ENCODE results near the gene STAC3. TPM values are rescaled to one million over a fixed set of nuclear protein-coding genes. Genes with fewer than 3 reads are reported as not detected.

STAC3 gene
- total and polyA plus RNA-seq, 5 donors from 2014 or later, result 0.10 to 2.6 (median 0.35) TPM; not detected in 1

DNA sequence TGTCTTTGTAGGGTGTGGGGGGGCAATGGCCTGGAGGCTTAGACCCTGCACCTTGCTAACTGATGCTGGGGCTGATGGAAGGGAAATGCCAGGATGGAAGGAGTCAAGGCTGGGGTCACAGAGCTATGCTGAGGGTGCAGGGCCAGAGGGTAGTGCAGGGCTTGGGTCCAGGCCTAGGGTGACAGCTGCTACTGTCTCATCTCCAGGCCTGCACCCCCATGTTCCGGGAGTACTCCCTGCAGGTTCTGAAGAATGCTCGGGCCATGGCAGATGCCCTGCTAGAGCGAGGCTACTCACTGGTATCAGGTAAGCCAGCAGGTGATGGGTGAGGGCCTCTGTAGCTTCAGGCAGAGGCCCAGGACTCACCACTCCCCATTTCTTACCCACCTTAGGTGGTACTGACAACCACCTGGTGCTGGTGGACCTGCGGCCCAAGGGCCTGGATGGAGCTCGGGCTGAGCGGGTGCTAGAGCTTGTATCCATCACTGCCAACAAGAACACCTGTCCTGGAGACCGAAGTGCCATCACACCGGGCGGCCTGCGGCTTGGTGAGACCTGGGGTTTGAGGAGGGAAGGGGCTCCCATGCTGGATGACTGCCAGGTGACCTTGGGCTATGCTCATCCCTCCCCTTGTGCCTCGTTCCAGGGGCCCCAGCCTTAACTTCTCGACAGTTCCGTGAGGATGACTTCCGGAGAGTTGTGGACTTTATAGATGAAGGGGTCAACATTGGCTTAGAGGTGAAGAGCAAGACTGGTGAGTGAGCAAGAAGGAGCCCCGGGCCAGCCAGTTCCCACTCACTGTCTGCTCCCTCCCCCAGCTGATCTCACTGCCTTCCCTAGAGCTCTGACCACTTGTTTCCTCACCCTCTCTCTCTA is 17.4 kb downstream of the STAC3 start:
- Mint-ChIP-seq H3K4me3 (peak overlapping the region; percentile 84 to 99 (median 88)), H3K36me3 (peaks cover 34% of the 10 kb centered on the region), H3K27ac (peak overlapping the region; percentile 91 to 98 (median 97)), H3K27me3 (peaks cover 18% of the 10 kb centered on the region), H3K4me1 (peaks cover 6 to 97% (median 58%) of the 10 kb centered on the region in 4 donors), H3K9me3 (no peaks in the 10 kb centered on the region)
- H3K27me3 ChIP-seq (ENCODE audit: control insufficient read depth, insufficient read depth, low read length), result no peaks in the 10 kb centered on the region
- no peak overlapping the region for H3K4me3 ChIP-seq (ENCODE audit: low read depth, low read length)
- H3K27ac ChIP-seq (ENCODE audit: insufficient read depth, low read length, poor library complexity, severe bottlenecking), result peak overlapping the region; percentile 74
- peaks cover 96% of the 10 kb centered on the region for H3K4me1 ChIP-seq (ENCODE audit: control insufficient read depth, insufficient read depth, low read length, poor library complexity, severe bottlenecking)
- no peaks in the 10 kb centered on the region for H3K9me3 ChIP-seq (ENCODE audit: control insufficient read depth in 2 of 2, low read length in 2 of 2)
- peaks cover 27% of the 10 kb centered on the region for H3K36me3 ChIP-seq (ENCODE audit: control insufficient read depth, insufficient read depth, low read length)
- DNase-seq (no peak), ATAC-seq (ENCODE audit: low read depth in 2 of 2) (no peak)

DNA sequence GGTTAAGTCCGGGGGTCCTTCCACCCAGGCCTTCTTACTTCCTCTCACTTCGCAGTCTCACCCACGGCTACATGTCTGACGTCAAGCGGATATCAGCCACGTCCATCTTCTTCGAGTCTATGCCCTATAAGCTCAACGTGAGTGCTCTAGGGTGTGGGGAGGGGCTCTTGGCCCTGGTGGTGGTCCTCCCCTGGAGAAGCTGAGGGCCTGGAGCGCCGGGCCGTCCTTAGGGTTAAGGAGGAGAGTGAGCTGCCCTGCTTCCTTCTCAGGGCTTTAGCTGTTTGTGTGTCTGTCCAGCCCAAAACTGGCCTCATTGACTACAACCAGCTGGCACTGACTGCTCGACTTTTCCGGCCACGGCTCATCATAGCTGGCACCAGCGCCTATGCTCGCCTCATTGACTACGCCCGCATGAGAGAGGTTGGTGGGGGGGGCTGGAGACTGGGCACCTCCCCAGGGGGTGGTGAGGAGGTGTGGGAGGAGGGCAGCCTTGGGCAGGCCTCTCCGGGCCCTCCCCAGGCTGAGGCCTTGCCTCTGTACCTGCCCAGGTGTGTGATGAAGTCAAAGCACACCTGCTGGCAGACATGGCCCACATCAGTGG is 18.7 kb downstream of the STAC3 start:
- Mint-ChIP-seq H3K27me3 (peaks cover 13% of the 10 kb centered on the region), H3K4me3 (peak overlapping the region; percentile 98 to 99 (median 99)), H3K9me3 (peaks cover 0 to 3% (median 0%) of the 10 kb centered on the region in 7 donors), H3K27ac (peak overlapping the region in 1 of 3 donors; percentile 83), H3K4me1 (peaks cover 12 to 90% (median 55%) of the 10 kb centered on the region in 4 donors), H3K36me3 (peaks cover 34% of the 10 kb centered on the region)
- H3K4me3 ChIP-seq (ENCODE audit: low read depth, low read length), result no peak overlapping the region
- DNase-seq, result no peak
- H3K9me3 ChIP-seq (ENCODE audit: control insufficient read depth in 2 of 2, low read length in 2 of 2), result no peaks in the 10 kb centered on the region
- peaks cover 27% of the 10 kb centered on the region for H3K36me3 ChIP-seq (ENCODE audit: control insufficient read depth, insufficient read depth, low read length)
- H3K27ac ChIP-seq (ENCODE audit: insufficient read depth, low read length, poor library complexity, severe bottlenecking), result no peak overlapping the region
- peaks cover 83% of the 10 kb centered on the region for H3K4me1 ChIP-seq (ENCODE audit: control insufficient read depth, insufficient read depth, low read length, poor library complexity, severe bottlenecking)
- no peak for ATAC-seq (ENCODE audit: low read depth in 2 of 2)
- H3K27me3 ChIP-seq (ENCODE audit: control insufficient read depth, insufficient read depth, low read length), result no peaks in the 10 kb centered on the region

DNA sequence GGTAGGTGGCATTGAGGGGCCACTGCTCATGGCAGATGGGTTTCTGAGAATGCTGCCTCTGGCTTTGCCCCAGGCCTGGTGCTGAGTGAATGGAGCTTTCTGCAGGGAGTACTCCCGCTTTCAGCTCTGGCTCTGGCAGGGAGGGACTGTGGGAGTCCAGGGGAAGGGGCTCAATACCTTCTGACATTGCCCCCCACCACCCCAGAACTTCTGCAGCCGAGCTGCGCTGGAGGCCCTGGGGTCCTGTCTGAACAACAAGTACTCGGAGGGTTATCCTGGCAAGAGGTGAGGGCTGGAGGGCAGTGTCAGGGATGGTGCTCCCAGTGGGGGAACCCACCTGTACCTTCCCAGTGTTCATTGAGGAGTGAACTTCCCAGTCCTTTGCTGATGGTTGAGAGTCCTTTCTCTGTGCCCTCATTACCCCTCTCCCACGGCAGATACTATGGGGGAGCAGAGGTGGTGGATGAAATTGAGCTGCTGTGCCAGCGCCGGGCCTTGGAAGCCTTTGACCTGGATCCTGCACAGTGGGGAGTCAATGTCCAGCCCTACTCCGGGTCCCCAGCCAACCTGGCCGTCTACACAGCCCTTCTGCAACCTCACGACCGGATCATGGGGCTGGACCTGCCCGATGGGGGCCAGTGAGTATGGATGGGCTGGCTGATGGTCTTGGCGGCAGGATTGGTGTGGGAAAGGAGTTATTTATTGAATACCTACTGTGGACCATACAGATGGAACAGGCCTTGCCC is 19.5 kb downstream of the STAC3 start:
- Histone ChIP-seq H3K27ac (ENCODE audit: insufficient read depth, low read length, poor library complexity, severe bottlenecking) (peak overlapping the region; percentile 30), H3K27me3 (ENCODE audit: control insufficient read depth, insufficient read depth, low read length) (no peaks in the 10 kb centered on the region), H3K4me1 (ENCODE audit: control insufficient read depth, insufficient read depth, low read length, poor library complexity, severe bottlenecking) (peaks cover 77% of the 10 kb centered on the region), H3K4me3 (ENCODE audit: low read depth, low read length) (peak overlapping the region; percentile 94), H3K36me3 (ENCODE audit: control insufficient read depth, insufficient read depth, low read length) (peaks cover 27% of the 10 kb centered on the region), H3K9me3 (ENCODE audit: control insufficient read depth in 2 of 2, low read length in 2 of 2) (no peaks in the 10 kb centered on the region)
- H3K27ac Mint-ChIP-seq, result peak overlapping the region in 2 of 3 donors; percentile 83 to 95
- H3K4me3 Mint-ChIP-seq, result peak overlapping the region; percentile 98 to 99 (median 99)
- peaks cover 34% of the 10 kb centered on the region for H3K36me3 Mint-ChIP-seq
- H3K9me3 Mint-ChIP-seq, result peaks cover 0 to 3% (median 0%) of the 10 kb centered on the region in 7 donors
- peaks cover 12% of the 10 kb centered on the region for H3K27me3 Mint-ChIP-seq
- ATAC-seq (ENCODE audit: low read depth in 2 of 2) (no peak), DNase-seq (no peak)
- H3K4me1 Mint-ChIP-seq, result peaks cover 14 to 87% (median 53%) of the 10 kb centered on the region in 4 donors

DNA sequence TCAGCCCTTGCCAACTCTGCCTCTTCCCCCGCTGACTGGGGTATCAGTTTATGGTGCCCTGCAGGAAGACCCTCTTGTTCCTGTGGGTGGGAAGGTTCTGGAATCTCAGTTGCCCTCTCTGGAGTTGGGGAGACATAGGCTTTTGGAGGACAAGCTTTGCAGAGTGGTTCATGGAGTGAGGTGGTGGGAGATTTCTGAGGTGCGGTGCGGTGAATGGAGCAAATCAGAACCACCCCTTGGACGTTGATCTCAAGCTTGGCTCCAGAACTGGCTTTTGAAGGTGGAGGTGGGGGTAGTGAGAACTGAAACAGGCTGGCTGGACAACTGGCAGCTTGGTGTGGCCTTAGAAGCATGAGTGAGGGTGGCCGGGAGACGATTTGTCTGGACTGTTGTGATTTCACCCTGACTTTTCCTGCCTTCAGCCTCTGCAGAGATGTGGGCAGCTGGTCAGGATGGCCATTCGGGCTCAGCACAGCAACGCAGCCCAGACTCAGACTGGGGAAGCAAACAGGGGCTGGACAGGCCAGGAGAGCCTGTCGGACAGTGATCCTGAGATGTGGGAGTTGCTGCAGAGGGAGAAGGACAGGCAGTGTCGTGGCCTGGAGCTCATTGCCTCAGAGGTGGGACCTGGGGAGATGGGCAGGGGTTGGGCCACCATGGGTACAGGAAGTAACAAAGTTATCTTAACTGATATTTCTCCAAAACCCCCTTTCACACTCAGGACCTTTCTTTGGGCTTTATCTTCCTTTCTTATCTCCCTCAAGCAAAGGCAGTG is 20.4 kb downstream of the STAC3 start:
- Histone ChIP-seq H3K9me3 (ENCODE audit: control insufficient read depth in 2 of 2, low read length in 2 of 2) (no peaks in the 10 kb centered on the region), H3K27ac (ENCODE audit: insufficient read depth, low read length, poor library complexity, severe bottlenecking) (peak overlapping the region; percentile 76), H3K36me3 (ENCODE audit: control insufficient read depth, insufficient read depth, low read length) (peaks cover 27% of the 10 kb centered on the region), H3K27me3 (ENCODE audit: control insufficient read depth, insufficient read depth, low read length) (no peaks in the 10 kb centered on the region), H3K4me3 (ENCODE audit: low read depth, low read length) (peak overlapping the region; percentile 94), H3K4me1 (ENCODE audit: control insufficient read depth, insufficient read depth, low read length, poor library complexity, severe bottlenecking) (peaks cover 75% of the 10 kb centered on the region)
- ATAC-seq (ENCODE audit: low read depth in 2 of 2), result no peak
- Mint-ChIP-seq H3K27ac (peak overlapping the region; percentile 89 to 95 (median 95)), H3K9me3 (peaks cover 0 to 3% (median 0%) of the 10 kb centered on the region in 7 donors), H3K36me3 (peaks cover 34% of the 10 kb centered on the region), H3K27me3 (peaks cover 16% of the 10 kb centered on the region), H3K4me3 (peak overlapping the region; percentile 98 to 99 (median 99)), H3K4me1 (peaks cover 14 to 87% (median 53%) of the 10 kb centered on the region in 4 donors)
- no peak for DNase-seq

DNA sequence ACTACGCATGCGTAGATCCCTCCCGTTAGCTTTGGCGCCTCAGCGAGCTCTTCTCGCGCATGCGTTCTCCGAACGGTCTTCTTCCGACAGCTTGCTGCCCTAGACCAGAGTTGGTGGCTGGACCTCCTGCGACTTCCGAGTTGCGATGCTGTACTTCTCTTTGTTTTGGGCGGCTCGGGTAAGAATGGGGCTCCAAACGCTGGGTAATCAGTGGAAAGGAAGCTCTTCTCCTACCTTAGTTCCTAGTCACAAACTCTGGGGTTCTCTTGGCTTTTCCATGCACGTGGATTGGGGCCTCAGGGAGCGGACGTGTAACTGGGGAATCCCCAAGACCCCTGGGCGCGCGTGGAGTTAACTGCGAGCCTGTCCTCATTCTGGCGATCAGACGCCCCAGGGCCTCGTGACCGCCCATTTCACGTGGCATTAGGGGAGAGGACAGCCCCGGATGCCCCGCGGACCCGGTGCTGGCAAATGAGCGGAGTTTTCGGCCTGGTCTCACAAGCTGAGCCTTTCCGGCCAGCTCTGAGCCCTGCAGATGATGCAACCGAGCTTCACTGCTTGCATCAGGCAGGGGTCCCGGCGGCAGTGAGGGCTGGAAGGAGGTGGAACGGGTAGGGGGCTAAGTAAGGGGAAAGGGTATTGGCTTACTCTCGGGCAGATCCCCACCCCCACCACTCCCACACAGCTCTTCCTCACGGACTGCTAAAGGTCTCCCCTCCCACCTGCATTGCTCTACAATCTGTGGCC is 21.2 kb downstream of the STAC3 start, which contains the start of gene SHMT2:
SHMT2 (plus strand) TSS at position 78 of the 747 bp plus-strand sequence; CDS start at position 146, 68 bp downstream.
- H3K27me3 ChIP-seq (ENCODE audit: control insufficient read depth, insufficient read depth, low read length), result no peaks in the 10 kb centered on the region

DNA sequence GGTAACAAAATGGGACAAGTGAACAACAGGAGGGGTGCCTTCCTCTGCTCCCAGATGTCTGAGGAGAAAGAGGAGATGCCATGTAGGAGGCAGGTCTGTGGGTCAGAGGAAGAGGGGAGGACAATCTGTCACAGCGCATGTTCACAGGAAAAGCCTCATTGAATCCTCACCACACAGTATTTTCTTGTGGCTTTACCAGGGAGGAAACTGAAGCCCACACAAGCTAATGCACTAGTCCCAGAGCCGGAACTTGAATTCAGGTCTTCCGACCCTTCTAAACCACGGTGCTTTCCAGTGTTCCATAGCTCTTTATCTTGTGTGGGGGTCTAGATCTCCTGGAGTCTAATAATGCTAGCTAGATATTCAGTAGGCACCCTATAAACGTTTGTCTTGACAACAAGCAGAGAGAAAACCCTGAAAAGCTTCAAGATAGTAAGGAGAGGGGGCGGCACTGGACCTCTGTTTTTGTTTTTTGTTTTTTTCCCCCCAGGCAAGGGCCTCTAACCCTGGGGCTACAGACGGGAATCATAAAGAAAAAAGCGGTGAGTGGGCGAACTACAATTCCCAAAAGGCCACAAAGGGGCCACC is 21.8 kb downstream of the STAC3 start:
- peak in 1 of 3 donors; percentile 63 for DNase-seq
- Histone ChIP-seq H3K4me1 (ENCODE audit: control insufficient read depth, insufficient read depth, low read length, poor library complexity, severe bottlenecking) (peaks cover 72% of the 10 kb centered on the region), H3K9me3 (ENCODE audit: control insufficient read depth in 2 of 2, low read length in 2 of 2) (no peaks in the 10 kb centered on the region), H3K36me3 (ENCODE audit: control insufficient read depth, insufficient read depth, low read length) (peaks cover 24% of the 10 kb centered on the region), H3K27me3 (ENCODE audit: control insufficient read depth, insufficient read depth, low read length) (no peaks in the 10 kb centered on the region), H3K27ac (ENCODE audit: insufficient read depth, low read length, poor library complexity, severe bottlenecking) (peak overlapping the region; percentile 76), H3K4me3 (ENCODE audit: low read depth, low read length) (peak overlapping the region; percentile 94)
- Mint-ChIP-seq H3K4me3 (peak overlapping the region; percentile 98 to 99 (median 99)), H3K27me3 (peaks cover 20% of the 10 kb centered on the region), H3K27ac (peak overlapping the region; percentile 89 to 95 (median 95)), H3K9me3 (peaks cover 0 to 3% (median 0%) of the 10 kb centered on the region in 7 donors), H3K36me3 (peaks cover 29% of the 10 kb centered on the region), H3K4me1 (peaks cover 9 to 80% (median 44%) of the 10 kb centered on the region in 4 donors)
- peak in 1 of 2 donors; percentile 7 for ATAC-seq (ENCODE audit: low read depth in 2 of 2)

More for the DNA sequence above, 21.2 kb downstream of the STAC3 start, which contains the start of gene SHMT2:
- Histone ChIP-seq H3K4me3 (ENCODE audit: low read depth, low read length) (peak within 1 kb of the TSS; percentile 94), H3K36me3 (ENCODE audit: control insufficient read depth, insufficient read depth, low read length) (peaks cover 27% of the 10 kb centered on the region), H3K4me1 (ENCODE audit: control insufficient read depth, insufficient read depth, low read length, poor library complexity, severe bottlenecking) (peaks cover 75% of the 10 kb centered on the region), H3K9me3 (ENCODE audit: control insufficient read depth in 2 of 2, low read length in 2 of 2) (no peaks in the 10 kb centered on the region), H3K27ac (ENCODE audit: insufficient read depth, low read length, poor library complexity, severe bottlenecking) (peak within 1 kb of the TSS; percentile 76)
- peaks cover 0 to 3% (median 0%) of the 10 kb centered on the region in 7 donors for H3K9me3 Mint-ChIP-seq
- H3K36me3 Mint-ChIP-seq, result peaks cover 34% of the 10 kb centered on the region
- peaks cover 16% of the 10 kb centered on the region for H3K27me3 Mint-ChIP-seq
- DNase-seq, result peak; percentile 90 to 96 (median 92)
- H3K4me1 Mint-ChIP-seq, result peaks cover 14 to 85% (median 50%) of the 10 kb centered on the region in 4 donors
- H3K27ac Mint-ChIP-seq, result peak within 1 kb of the TSS; percentile 89 to 95 (median 95)
- peak within 1 kb of the TSS; percentile 98 to 99 (median 99) for H3K4me3 Mint-ChIP-seq
- ATAC-seq (ENCODE audit: low read depth in 2 of 2), result peak; percentile 45 to 47

All from CD4-positive, CD25-positive, alpha-beta regulatory T cell (primary cell).